Stimulated activated naive CD4-positive, alpha-beta T cell (primary cell): ENCODE measurements around the gene DDX19B.
"Not testable (repeated sequence)": the region's sequence is repeated elsewhere in the genome, so short reads cannot be mapped to it uniquely, and the experiment has no call there.

Experiments
- DNase-seq, 6 experiments: peaks; one replicate each; lab custom pipeline; 2025; lab: John Stamatoyannopoulos, UW

The DDX19B gene

GRCh38 chr16:70298988-70299938 lies at the start of gene DDX19B:
Gene DDX19B (plus strand): TSS chr16:70299186. CDS start chr16:70299298, 112 bp downstream.
- peak; percentile 11 to 72 (median 43) for DNase-seq

GRCh38 chr16:70249697-70250096 lies 49.3 kb upstream of the DDX19B start:
- DNase-seq = not testable (repeated sequence)

GRCh38 chr16:70250748-70251628 lies 48.0 kb upstream of the DDX19B start:
- peak in 3 of 6 experiments; percentile 38 to 59 (median 41) for DNase-seq

- peak; percentile 83 to 91 (median 88) for DNase-seq
Observed at GRCh38 chr16:70251629-70252354, 47.2 kb upstream of the DDX19B start, which contains the start of gene EXOSC6. Gene EXOSC6 (minus strand): TSS chr16:70251940. CDS start chr16:70251900, 40 bp downstream.

- DNase-seq = no peak
Observed at GRCh38 chr16:70252355-70252988, 46.5 kb upstream of the DDX19B start.

- peak in 4 of 6 experiments; percentile 5 to 8 (median 8) for DNase-seq
Observed at GRCh38 chr16:70253291-70254106, 45.5 kb upstream of the DDX19B start.

GRCh38 chr16:70254180-70254964 lies 44.6 kb upstream of the DDX19B start:
- no peak for DNase-seq

GRCh38 chr16:70254965-70255286 lies 44.1 kb upstream of the DDX19B start:
- no peak for DNase-seq

- no peak for DNase-seq
Observed at GRCh38 chr16:70255574-70255973, 43.4 kb upstream of the DDX19B start.

GRCh38 chr16:70257391-70257790 lies 41.6 kb upstream of the DDX19B start:
- no peak for DNase-seq

- DNase-seq = no peak
Observed at GRCh38 chr16:70258065-70258464, 40.9 kb upstream of the DDX19B start.

GRCh38 chr16:70258946-70259345 lies 40.0 kb upstream of the DDX19B start:
- DNase-seq = no peak

GRCh38 chr16:70259903-70260302 lies 39.1 kb upstream of the DDX19B start:
- DNase-seq = not testable (repeated sequence)

GRCh38 chr16:70267516-70267915 lies 31.5 kb upstream of the DDX19B start:
- peak in 1 of 6 experiments; percentile 6 for DNase-seq

- not testable (repeated sequence) for DNase-seq
Observed at GRCh38 chr16:70267922-70268321, 31.1 kb upstream of the DDX19B start.

- no peak for DNase-seq
Observed at GRCh38 chr16:70269471-70269870, 29.5 kb upstream of the DDX19B start.

GRCh38 chr16:70270176-70270575 lies 28.8 kb upstream of the DDX19B start:
- no peak for DNase-seq

GRCh38 chr16:70271696-70272095 lies 27.3 kb upstream of the DDX19B start:
- DNase-seq = no peak

GRCh38 chr16:70276392-70276791 lies 22.6 kb upstream of the DDX19B start:
- DNase-seq = no peak
